Measurements from ENCODE around the gene MYOF. TPM values are rescaled to one million over a fixed set of nuclear protein-coding genes. Genes with fewer than 3 reads are reported as not detected.
A peak's percentile ranks its signal among the peaks of the same experiment; 100 is the strongest.

MYOF gene
- total and polyA plus RNA-seq, 7 donors = 0.70 to 9.4 (median 4.2) TPM

DNA sequence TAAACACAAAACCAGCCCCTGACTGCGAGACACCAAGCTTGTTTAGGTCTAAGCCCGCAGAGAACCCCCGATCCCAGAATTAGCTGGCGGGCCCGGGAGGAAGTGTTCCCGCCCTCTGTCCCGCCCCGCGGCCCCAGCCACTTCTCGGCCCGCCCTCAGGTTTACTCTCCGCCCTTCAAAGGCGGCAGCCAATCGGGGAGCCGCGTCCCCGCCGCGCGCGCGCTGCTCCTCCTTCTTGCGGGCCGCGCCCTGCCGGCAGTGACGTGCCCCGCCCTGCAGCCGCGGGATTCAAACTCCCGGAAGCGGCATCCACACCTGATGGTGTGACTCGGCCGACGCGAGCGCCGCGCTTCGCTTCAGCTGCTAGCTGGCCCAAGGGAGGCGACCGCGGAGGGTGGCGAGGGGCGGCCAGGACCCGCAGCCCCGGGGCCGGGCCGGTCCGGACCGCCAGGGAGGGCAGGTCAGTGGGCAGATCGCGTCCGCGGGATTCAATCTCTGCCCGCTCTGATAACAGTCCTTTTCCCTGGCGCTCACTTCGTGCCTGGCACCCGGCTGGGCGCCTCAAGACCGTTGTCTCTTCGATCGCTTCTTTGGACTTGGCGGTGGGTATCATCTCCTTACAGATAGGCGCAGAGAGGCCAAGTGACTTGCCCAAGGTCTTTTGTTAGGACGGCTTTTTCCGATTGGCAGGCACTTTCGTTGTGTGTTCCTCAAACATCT lies 14.3 kb upstream of the MYOF start, which contains the start of gene CEP55:
CEP55 (plus strand) TSS at position 291 of the 720 bp plus-strand sequence. CDS start 3,440 bp downstream, outside the sequence.
- peak; percentile 94 to 96 for DNase-seq
- TF ChIP-seq CTCF (IDR thresholded peaks at IDR 0.05) = no peak
- no peaks in the 10 kb centered on the region for H3K9me3 ChIP-seq
- H3K27ac ChIP-seq = peak within 1 kb of the TSS; percentile 60
- H3K27me3 ChIP-seq (ENCODE audit: insufficient read depth in 3 of 3, low read length in 2 of 3) = no peaks in the 10 kb centered on the region
- intact Hi-C loops (cut with DNase I) = no loop called here
- 1% methylated on average over 51 to 68 of the region's 68 CpGs for WGBS, 3 donors
- H3K4me1 ChIP-seq = peaks cover 6% of the 10 kb centered on the region
- H3K4me3 ChIP-seq = peak within 1 kb of the TSS; percentile 81
- no peaks in the 10 kb centered on the region for H3K36me3 ChIP-seq (ENCODE audit: insufficient read depth in 1 of 2, low read depth in 1 of 2)
- ATAC-seq = peak; percentile 100

GRCh38 chr10:93495654-93496321 lies 13.7 kb upstream of the MYOF start:
- peak; percentile 25 to 59 for DNase-seq
- peak; percentile 20 to 62 (median 40) for ATAC-seq
- H3K36me3 ChIP-seq (ENCODE audit: insufficient read depth in 1 of 2, low read depth in 1 of 2) = no peaks in the 10 kb centered on the region
- H3K4me1 ChIP-seq = peaks cover 6% of the 10 kb centered on the region
- WGBS, 3 donors = 1 to 2% (median 2%) methylated on average over 28 of the region's 28 CpGs
- no peaks in the 10 kb centered on the region for H3K27me3 ChIP-seq (ENCODE audit: insufficient read depth in 3 of 3, low read length in 2 of 3)
- peak overlapping the region; percentile 81 for H3K4me3 ChIP-seq
- intact Hi-C loops (cut with DNase I) = no loop called here
- no peak for TF ChIP-seq CTCF (IDR thresholded peaks at IDR 0.05)
- no peaks in the 10 kb centered on the region for H3K9me3 ChIP-seq
- peak overlapping the region; percentile 60 for H3K27ac ChIP-seq

DNA sequence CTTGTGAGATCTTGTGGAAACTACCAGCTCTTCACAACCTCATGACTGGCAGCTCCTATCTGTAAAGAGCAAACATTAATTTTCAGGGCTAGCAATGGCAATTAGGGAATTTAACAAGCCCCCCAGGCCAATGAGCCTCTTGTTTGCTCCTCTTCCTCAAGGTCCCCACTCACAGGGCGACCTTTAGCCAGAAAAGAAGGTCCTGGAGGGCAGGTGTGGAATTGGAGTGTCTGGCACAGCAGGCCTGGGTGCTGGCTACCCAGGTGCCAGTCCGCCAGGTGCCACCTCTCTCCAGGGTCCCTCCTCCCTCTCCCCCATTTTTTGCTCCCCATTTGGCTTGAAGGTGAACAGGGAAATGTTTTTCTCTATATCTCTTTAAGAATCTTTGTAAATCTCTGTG lies 12.4 kb upstream of the MYOF start:
- H3K27ac ChIP-seq = no peak overlapping the region
- ATAC-seq (no peak), DNase-seq (no peak)
- H3K4me3 ChIP-seq = no peak overlapping the region
- WGBS, 3 donors = 89 to 98% (median 97%) methylated on average over 2 of the region's 2 CpGs
- no peak for TF ChIP-seq CTCF (IDR thresholded peaks at IDR 0.05)
- no peaks in the 10 kb centered on the region for H3K27me3 ChIP-seq (ENCODE audit: insufficient read depth in 3 of 3, low read length in 2 of 3)
- intact Hi-C loops (cut with DNase I) = no loop called here
- no peaks in the 10 kb centered on the region for H3K36me3 ChIP-seq (ENCODE audit: insufficient read depth in 1 of 2, low read depth in 1 of 2)
- no peaks in the 10 kb centered on the region for H3K9me3 ChIP-seq
- peaks cover 6% of the 10 kb centered on the region for H3K4me1 ChIP-seq

GRCh38 chr10:93493162-93493561 lies 11.0 kb upstream of the MYOF start:
- Histone ChIP-seq H3K27me3 (ENCODE audit: insufficient read depth in 3 of 3, low read length in 2 of 3) (peaks cover 0 to under 1% (median 0%) of the 10 kb centered on the region in 3 donors), H3K27ac (no peak overlapping the region), H3K9me3 (no peaks in the 10 kb centered on the region), H3K36me3 (ENCODE audit: insufficient read depth in 1 of 2, low read depth in 1 of 2) (no peaks in the 10 kb centered on the region), H3K4me1 (peaks cover 6% of the 10 kb centered on the region), H3K4me3 (no peak overlapping the region)
- intact Hi-C loops (cut with DNase I) = no loop called here
- ATAC-seq = no peak
- no peak for TF ChIP-seq CTCF (IDR thresholded peaks at IDR 0.05)
- 58 to 90% (median 84%) methylated on average over 3 of the region's 3 CpGs for WGBS, 3 donors
- no peak for DNase-seq

Measured in psoas muscle (tissue), 8 donors.